Measurements from ENCODE around the gene C1orf105. TPM values are rescaled to one million over a fixed set of nuclear protein-coding genes. Genes with fewer than 3 reads are reported as not detected.

Gene C1orf105
- total and polyA plus RNA-seq, 2 of the 13 experiments (the other 11 are each of a cell fraction or from before 2014, with no cell fraction given): 0.15 to 0.45 TPM

- BruUV-seq (replicated peaks): no TSS peak
- Histone ChIP-seq H3K9me3 (ENCODE audit: low read length) (no peaks in the 10 kb centered on the region), H3K9ac (ENCODE audit: insufficient read depth, low read depth, low read length) (no peak overlapping the region), H3K4me3 (replicated peaks in 1 of 3; ENCODE audit: insufficient read depth in 1 of 3, low read depth in 2 of 3, low read length in 3 of 3) (peak overlapping the region in 2 of 3 experiments; percentile 6 to 27; a peak in 2 of 6 replicates), H3K4me1 (ENCODE audit: insufficient read depth, low read length) (peaks cover 77% of the 10 kb centered on the region), H3K27me3 (ENCODE audit: control insufficient read depth in 1 of 2, insufficient read depth in 2 of 2, low read length in 2 of 2) (no peaks in the 10 kb centered on the region), H3K27ac (ENCODE audit: extremely low read length, insufficient read depth, low read length) (no peak overlapping the region), H3K79me2 (ENCODE audit: insufficient read depth, low read length) (no peaks in the 10 kb centered on the region), H3K4me2 (ENCODE audit: low read depth, low read length) (peak overlapping the region; percentile 65), H4K20me1 (ENCODE audit: insufficient read depth, low read length) (no peaks in the 10 kb centered on the region), H3K36me3 (replicated peaks in 1 of 2; ENCODE audit: control insufficient read depth in 1 of 2, insufficient read depth in 2 of 2, low read length in 2 of 2) (no peaks in the 10 kb centered on the region), H2AFZ (ENCODE audit: low read length) (no peak overlapping the region)
- no peak for DNase-seq (ENCODE audit: low spot score)
- intact Hi-C loops (cut with micrococcal nuclease; ENCODE audit: unreplicated experiment) (no loop called here), in situ Hi-C loops (cut with HindIII; ENCODE audit: extremely low pct_ligation_motif_present, low pct_unique_long_range_greater_than_20kb) (no loop called here)
- FAIRE-seq: no peak
- ATAC-seq: no peak
- POLR2A ChIA-PET: interaction anchor here (1.1 to 2.3 kb wide), 4 partner anchors 14 to 47 kb away, joined by 5 to 13 read pairs (median 5); partner anchors contain the start of gene SUCO
- WGBS (ENCODE audit: low lambda C conversion rate): 8% methylated on average over 1 of the region's 1 CpG
- CTCF ChIA-PET (ENCODE audit: low intra/inter-chr PET ratio, low total read pairs): no interaction called here
- TF ChIP-seq ZNF570 (CRISPR knock-in tag; IDR thresholded peaks at IDR 0.05; ENCODE audit: borderline replicate concordance) (no peak), ZNF143 (CRISPR knock-in tag; IDR thresholded peaks at IDR 0.05) (no peak), ZNF772 (CRISPR knock-in tag; IDR thresholded peaks at IDR 0.05) (no peak), ASH2L (IDR thresholded peaks at IDR 0.05; ENCODE audit: insufficient read length, low read depth, low read length) (no peak), ZNF543 (CRISPR knock-in tag; IDR thresholded peaks at IDR 0.05) (no peak), EED (CRISPR knock-in tag; IDR thresholded peaks at IDR 0.05) (no peak), SALL1 (CRISPR knock-in tag; IDR thresholded peaks at IDR 0.05) (no peak), ZNF232 (CRISPR knock-in tag; IDR thresholded peaks at IDR 0.05; ENCODE audit: borderline replicate concordance) (no peak), XRCC5 (optimal IDR thresholded peaks at IDR 0.05; ENCODE audit: low read length) (no peak), ZNF275 (CRISPR knock-in tag; IDR thresholded peaks at IDR 0.05; ENCODE audit: borderline replicate concordance) (no peak), ZXDC (CRISPR knock-in tag; IDR thresholded peaks at IDR 0.05) (no peak), POLR2G (IDR thresholded peaks at IDR 0.05; ENCODE audit: low read depth, low read length) (no peak), ZNF546 (CRISPR knock-in tag; conservative IDR thresholded peaks at IDR 0.05) (no peak)
Measured at GRCh38 chr1:172496678-172497077, 76.2 kb downstream of the C1orf105 start.

Data from HepG2 (cell line).